NT2/D1 (cell line): ENCODE results near the gene PPP1CC.

Source experiments
- SUZ12 ChIP-seq: IDR thresholded peaks from 2 replicates; pipeline ENCODE4 v1.6.1; 2011; ENCODE audit not compliant: insufficient read length, insufficient read depth; ENCODE audit errors: extremely low read depth
- ZNF274 ChIP-seq: IDR thresholded peaks from 2 replicates; pipeline ENCODE4 v1.6.1; 2011; ENCODE audit warnings: mild to moderate bottlenecking, low read depth, low read length

GRCh38 chr12:110717037-110717436, 25.7 kb downstream of the PPP1CC start:
- TF ChIP-seq ZNF274 (no peak), SUZ12 (no peak)
